Measurements from ENCODE around the gene ZNF628.
"Not testable (repeated sequence)": the region's sequence is repeated elsewhere in the genome, so short reads cannot be mapped to it uniquely, and the experiment has no call there.

ZNF628 gene

GRCh38 chr19:55489711-55490477 lies 13.5 kb downstream of the ZNF628 start:
- no peak for DNase-seq
- intact Hi-C loops (cut with DNase I) = no loop called here

- intact Hi-C loops (cut with DNase I) = no loop called here
- DNase-seq = no peak
These were observed 14.3 kb downstream of the ZNF628 start for GRCh38 chr19:55490478-55491432.

- intact Hi-C loops (cut with DNase I) = no loop called here
- no peak for DNase-seq
These were observed 15.3 kb downstream of the ZNF628 start for GRCh38 chr19:55491546-55492360.

GRCh38 chr19:55492362-55492944 lies 16.0 kb downstream of the ZNF628 start:
- intact Hi-C loops (cut with DNase I) = no loop called here
- DNase-seq = peak in 23 of 42 donors; percentile 29 to 82 (median 57)

- DNase-seq = no peak
These were observed 16.7 kb downstream of the ZNF628 start for GRCh38 chr19:55493052-55493644.

GRCh38 chr19:55493645-55494171 lies 17.3 kb downstream of the ZNF628 start:
- DNase-seq = no peak
- intact Hi-C loops (cut with DNase I) = no loop called here

More at GRCh38 chr19:55493052-55493644, 16.7 kb downstream of the ZNF628 start:
- intact Hi-C loops (cut with DNase I) = no loop called here

GRCh38 chr19:55494172-55494761 lies 17.9 kb downstream of the ZNF628 start:
- peak in 40 of 42 donors; percentile 36 to 85 (median 70) for DNase-seq
- intact Hi-C loops (cut with DNase I) = no loop called here

- intact Hi-C loops (cut with DNase I) = no loop called here
- no peak for DNase-seq
These were observed 19.4 kb downstream of the ZNF628 start for GRCh38 chr19:55495646-55496349.

GRCh38 chr19:55496820-55497219 lies 20.4 kb downstream of the ZNF628 start:
- intact Hi-C loops (cut with DNase I); DNase-seq: not testable (repeated sequence)

- intact Hi-C loops (cut with DNase I) = no loop called here
- DNase-seq = no peak
These were observed 21.3 kb downstream of the ZNF628 start for GRCh38 chr19:55497763-55498162.

- intact Hi-C loops (cut with DNase I) = no loop called here
These were observed 21.9 kb downstream of the ZNF628 start for GRCh38 chr19:55498246-55498840.

GRCh38 chr19:55500368-55500952 lies 24.0 kb downstream of the ZNF628 start:
- intact Hi-C loops (cut with DNase I) = loop anchor here (5.0 kb wide), 2 partner anchors 33 to 358 kb away; no protein-coding TSS in a partner anchor
- DNase-seq = no peak

More at GRCh38 chr19:55498246-55498840, 21.9 kb downstream of the ZNF628 start:
- no peak for DNase-seq

GRCh38 chr19:55502197-55502952 lies 26.0 kb downstream of the ZNF628 start:
- intact Hi-C loops (cut with DNase I) = loop anchor here (5.0 kb wide), 2 partner anchors 35 to 360 kb away; no protein-coding TSS in a partner anchor
- DNase-seq = no peak

- intact Hi-C loops (cut with DNase I) = loop anchor here (5.0 kb wide), 2 partner anchors 36 to 361 kb away; no protein-coding TSS in a partner anchor
- no peak for DNase-seq
These were observed 26.7 kb downstream of the ZNF628 start for GRCh38 chr19:55503157-55503501.

GRCh38 chr19:55503502-55504251 lies 27.3 kb downstream of the ZNF628 start:
- DNase-seq = peak; percentile 91 to 99 (median 96)
- intact Hi-C loops (cut with DNase I) = loop anchor here (5.0 kb wide), 2 partner anchors 36 to 361 kb away; no protein-coding TSS in a partner anchor
